ENCODE data around the gene SLC23A3.

The SLC23A3 gene

DNA sequence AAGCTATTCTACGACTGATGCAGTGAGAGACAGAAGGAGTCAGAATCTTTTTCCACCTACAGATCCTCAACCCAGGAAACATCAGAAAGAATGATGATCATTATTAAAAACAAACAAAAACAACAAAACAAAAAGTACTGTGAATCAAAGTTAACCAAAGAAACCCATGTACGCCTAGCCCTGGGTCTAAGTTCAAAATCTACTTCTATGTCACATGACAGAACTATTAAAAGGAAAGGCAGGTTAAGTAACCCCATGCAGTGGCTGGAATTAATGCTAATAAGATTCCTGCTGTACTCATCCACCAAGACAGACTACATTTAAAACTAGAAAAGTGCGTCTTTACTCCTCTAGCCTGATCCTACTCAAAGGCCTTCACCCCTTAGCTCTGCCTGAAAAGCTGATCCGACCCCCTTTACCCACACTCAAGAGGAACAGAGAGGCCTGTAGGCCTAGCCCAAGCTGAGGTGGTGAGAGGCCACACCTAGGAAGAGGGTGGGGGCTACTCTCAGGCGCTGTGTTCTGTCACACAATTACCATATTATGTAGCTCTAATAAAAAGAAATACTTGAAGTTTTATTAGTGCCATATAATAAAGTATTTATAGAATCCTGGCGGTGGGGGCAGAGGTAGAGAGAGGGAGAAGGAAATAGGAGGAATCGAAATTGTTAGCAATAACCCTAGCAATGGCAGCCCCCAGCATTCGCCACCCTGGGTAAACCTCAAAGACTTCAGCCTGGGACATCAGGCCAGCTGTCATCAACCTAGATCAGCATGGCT, 46.3 kb downstream of the SLC23A3 start:
- DNase-seq (ENCODE audit: low spot score), result no peak
- TF ChIP-seq, protein P1, sequence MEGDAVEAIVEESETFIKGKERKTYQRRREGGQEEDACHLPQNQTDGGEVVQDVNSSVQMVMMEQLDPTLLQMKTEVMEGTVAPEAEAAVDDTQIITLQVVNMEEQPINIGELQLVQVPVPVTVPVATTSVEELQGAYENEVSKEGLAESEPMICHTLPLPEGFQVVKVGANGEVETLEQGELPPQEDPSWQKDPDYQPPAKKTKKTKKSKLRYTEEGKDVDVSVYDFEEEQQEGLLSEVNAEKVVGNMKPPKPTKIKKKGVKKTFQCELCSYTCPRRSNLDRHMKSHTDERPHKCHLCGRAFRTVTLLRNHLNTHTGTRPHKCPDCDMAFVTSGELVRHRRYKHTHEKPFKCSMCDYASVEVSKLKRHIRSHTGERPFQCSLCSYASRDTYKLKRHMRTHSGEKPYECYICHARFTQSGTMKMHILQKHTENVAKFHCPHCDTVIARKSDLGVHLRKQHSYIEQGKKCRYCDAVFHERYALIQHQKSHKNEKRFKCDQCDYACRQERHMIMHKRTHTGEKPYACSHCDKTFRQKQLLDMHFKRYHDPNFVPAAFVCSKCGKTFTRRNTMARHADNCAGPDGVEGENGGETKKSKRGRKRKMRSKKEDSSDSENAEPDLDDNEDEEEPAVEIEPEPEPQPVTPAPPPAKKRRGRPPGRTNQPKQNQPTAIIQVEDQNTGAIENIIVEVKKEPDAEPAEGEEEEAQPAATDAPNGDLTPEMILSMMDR (IDR thresholded peaks at IDR 0.05; ENCODE audit: extremely low read depth, missing control alignments), result no peak

DNA sequence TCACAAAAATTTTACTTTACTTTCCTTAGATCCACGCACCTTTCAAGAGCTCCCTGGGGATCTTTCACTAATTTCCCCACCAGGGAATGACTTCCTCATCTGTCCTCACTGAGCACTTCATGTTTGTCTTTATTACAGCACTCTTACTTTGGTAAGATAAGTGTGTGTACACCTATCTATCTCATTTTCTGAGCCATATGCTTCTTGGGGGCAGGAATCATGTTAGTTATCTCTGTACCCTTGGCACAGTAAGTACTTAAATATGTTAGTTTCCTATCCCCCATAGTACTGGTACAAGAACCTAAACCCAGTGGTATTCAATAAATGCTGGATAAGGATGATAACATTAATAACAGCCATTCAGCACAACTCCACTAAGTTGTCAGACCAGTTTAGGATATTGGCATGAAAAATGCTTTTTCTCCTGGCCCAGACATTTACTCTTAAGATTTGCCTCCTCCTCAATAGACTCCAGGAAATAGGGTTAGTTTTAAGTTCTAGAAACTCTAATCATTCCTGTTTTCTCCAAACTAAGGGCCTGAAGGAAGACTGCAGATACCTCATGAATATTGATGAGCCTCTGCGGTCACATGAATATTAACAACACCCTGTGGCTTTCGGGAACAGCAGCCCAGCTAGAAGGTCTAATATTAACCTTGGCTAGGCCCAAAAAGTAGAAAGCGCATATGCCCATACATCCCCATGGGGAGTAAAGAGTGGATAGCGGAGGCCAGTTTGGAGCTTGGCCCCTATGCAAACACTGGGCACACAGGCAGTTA, 47.4 kb downstream of the SLC23A3 start:
- no peak for DNase-seq (ENCODE audit: low spot score)
- TF ChIP-seq, protein P1 (IDR thresholded peaks at IDR 0.05; ENCODE audit: extremely low read depth, missing control alignments), result no peak

DNA sequence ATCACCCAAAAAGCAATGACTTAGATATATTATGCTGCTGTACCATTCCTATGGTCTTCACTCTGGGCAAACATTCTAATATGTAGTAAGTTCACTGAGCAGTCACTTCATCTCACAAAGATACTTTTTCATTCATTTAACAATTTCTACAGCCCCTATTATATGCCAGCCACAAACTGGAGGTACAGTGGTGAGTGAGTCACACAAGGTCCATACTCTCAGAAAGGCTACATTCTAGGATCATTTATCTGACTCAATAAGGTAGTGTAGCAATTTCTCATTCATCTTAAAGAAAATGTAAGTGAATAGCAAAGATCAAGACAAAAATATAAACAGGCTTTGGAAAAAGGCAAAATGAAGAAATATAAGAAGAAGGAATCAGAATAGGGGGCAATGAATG, 49.7 kb downstream of the SLC23A3 start:
- DNase-seq (ENCODE audit: low spot score), result no peak
- TF ChIP-seq, protein P1 (IDR thresholded peaks at IDR 0.05; ENCODE audit: extremely low read depth, missing control alignments), result no peak

DNA sequence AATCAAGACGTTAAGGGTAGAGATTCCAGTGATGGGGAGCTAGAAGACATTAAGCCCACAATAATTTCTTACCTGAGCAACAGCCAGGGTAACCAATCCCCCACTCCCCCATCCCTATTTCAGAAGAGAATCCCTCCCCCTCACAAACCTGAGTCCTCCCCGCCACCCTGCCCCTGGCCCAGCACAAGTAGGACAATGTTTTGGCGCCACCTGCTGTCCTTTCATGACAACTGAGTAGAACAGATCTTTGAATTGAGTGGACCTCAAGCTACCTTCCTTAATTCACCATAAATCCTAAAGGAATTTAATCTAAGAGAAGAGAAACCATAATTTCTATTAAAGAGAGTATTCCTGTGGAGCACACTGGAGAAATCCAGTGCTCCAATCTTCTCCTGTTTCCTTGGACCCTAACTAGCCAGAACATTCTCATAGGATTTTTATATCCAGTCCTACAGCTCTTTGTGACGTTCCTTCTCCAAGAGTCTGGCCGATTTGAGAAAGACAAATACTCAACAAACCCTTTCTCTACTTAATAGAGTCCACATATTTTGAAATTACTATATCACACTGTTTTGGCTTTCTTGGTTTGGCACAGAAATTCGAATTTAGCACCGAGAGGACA, 50.3 kb downstream of the SLC23A3 start:
- peak; percentile 65 for DNase-seq (ENCODE audit: low spot score)
- TF ChIP-seq, protein P1 (IDR thresholded peaks at IDR 0.05; ENCODE audit: extremely low read depth, missing control alignments), result peak; percentile 63

DNA sequence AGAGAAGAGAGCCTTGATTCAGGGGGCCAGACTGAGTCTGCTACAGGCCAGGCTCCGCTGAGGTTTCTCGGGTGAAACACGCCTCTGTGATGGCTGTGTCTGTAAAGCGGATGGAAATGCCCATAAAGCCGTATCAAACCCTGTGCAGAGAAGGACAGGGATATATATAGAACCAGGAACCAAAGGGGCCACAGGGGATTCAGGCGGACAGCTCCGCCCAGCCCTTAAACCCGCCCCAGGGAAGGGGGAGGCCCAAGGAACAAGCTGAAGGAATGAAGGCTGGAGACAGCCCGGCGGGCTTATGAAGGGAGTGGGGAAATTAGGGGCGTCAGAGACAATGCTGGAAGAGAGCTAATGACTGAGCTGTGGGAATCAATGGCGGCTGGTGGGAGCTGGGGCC, 51.3 kb downstream of the SLC23A3 start:
- no peak for DNase-seq (ENCODE audit: low spot score)
- TF ChIP-seq, protein P1 (IDR thresholded peaks at IDR 0.05; ENCODE audit: extremely low read depth, missing control alignments), result no peak

DNA sequence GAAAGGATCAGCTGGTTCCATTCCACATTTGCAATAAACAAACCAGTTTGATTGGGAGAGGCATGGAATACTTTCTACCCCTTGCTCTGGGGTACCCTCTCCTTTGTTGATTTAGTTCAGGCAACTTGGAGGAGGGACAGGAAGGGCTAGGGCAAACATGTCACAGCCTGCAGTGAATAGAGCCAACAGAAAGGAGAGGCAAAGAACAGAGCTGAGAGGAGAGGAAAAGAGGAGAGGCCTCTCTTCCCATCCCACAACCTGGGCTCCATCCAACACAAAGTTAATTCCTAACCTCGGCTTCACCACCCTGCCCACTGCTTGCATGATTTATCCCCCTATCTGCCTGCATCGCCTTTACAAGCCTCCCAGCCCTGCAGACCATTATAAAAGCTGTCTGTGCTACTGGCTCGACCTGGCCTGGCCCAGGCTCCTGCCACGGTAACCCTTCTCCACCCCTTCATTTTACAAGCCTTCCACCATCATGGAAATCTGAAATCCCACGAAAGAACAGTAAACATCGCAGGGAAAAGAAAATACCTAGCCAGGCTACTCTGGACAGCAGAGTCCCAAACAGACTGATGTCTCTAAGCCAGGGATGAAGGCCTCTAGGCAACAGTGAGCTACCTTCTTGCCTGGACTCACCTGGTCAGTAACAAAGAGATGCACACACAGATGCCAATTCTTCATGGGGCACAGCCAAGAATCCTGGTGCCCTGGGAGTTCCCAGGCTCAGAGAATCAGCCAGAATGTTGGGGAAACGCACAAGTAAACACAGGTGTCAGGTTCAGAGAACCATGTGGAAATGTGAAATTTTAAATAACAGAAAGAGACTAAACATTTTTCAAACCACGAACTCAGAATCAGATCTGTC, 52.8 kb downstream of the SLC23A3 start:
- TF ChIP-seq, protein P1 (IDR thresholded peaks at IDR 0.05; ENCODE audit: extremely low read depth, missing control alignments), result no peak
- no peak for DNase-seq (ENCODE audit: low spot score)

Data from GM20000 (cell line).